AG08396 (cell line): ENCODE results near the gene ELOVL5.

ENCODE experiments used
- DNase-seq: peaks from one replicate; pipeline ENCODE4 v3.0.0; 2012; ENCODE audit warnings: low spot score, mixed read lengths

Gene ELOVL5

GRCh38 chr6:53269827-53270226 is 78.9 kb downstream of the ELOVL5 start:
- DNase-seq = no peak

- no peak for DNase-seq
Observed at GRCh38 chr6:53268858-53269608, 79.7 kb downstream of the ELOVL5 start.

- no peak for DNase-seq
Observed at GRCh38 chr6:53266553-53267090, 82.1 kb downstream of the ELOVL5 start.

GRCh38 chr6:53264915-53265607 is 83.7 kb downstream of the ELOVL5 start:
- no peak for DNase-seq

GRCh38 chr6:53264337-53264736 is 84.4 kb downstream of the ELOVL5 start:
- DNase-seq = no peak

- no peak for DNase-seq
Observed at GRCh38 chr6:53263917-53264316, 84.8 kb downstream of the ELOVL5 start.

- no peak for DNase-seq
Observed at GRCh38 chr6:53259860-53260580, 88.7 kb downstream of the ELOVL5 start.

- DNase-seq = no peak
Observed at GRCh38 chr6:53258774-53259155, 90.0 kb downstream of the ELOVL5 start.

- DNase-seq = no peak
Observed at GRCh38 chr6:53258076-53258773, 90.5 kb downstream of the ELOVL5 start.

- no peak for DNase-seq
Observed at GRCh38 chr6:53257533-53257932, 91.2 kb downstream of the ELOVL5 start.

- no peak for DNase-seq
Observed at GRCh38 chr6:53257001-53257400, 91.7 kb downstream of the ELOVL5 start.

GRCh38 chr6:53252177-53252692 is 96.5 kb downstream of the ELOVL5 start:
- no peak for DNase-seq

- no peak for DNase-seq
Observed at GRCh38 chr6:53251033-53251672, 97.6 kb downstream of the ELOVL5 start.

- DNase-seq = no peak
Observed at GRCh38 chr6:53250176-53251032, 98.3 kb downstream of the ELOVL5 start.

GRCh38 chr6:53246924-53247323 is 101.8 kb downstream of the ELOVL5 start:
- DNase-seq = no peak

GRCh38 chr6:53244958-53245357 is 103.8 kb downstream of the ELOVL5 start:
- no peak for DNase-seq

- DNase-seq = no peak
Observed at GRCh38 chr6:53244399-53244931, 104.3 kb downstream of the ELOVL5 start.

GRCh38 chr6:53241938-53242337 is 106.8 kb downstream of the ELOVL5 start:
- DNase-seq = no peak

- DNase-seq = no peak
Observed at GRCh38 chr6:53240761-53241160, 108.0 kb downstream of the ELOVL5 start.

GRCh38 chr6:53240139-53240538 is 108.6 kb downstream of the ELOVL5 start:
- no peak for DNase-seq
